Keratinocyte (primary cell): ENCODE data around the gene IRF2BP2. TPM values are rescaled to one million over a fixed set of nuclear protein-coding genes. Genes with fewer than 3 reads are reported as not detected.

Experiments used
- DNase-seq: peaks from one replicate; pipeline ENCODE4 v3.0.0-alpha.2; 2011; ENCODE audit warnings: low read depth, missing footprints, low spot score
- FAIRE-seq: peaks from 2 replicates; lab custom pipeline; 2011; peaks lifted over from hg19 to GRCh38; lab: Jason Lieb, UNC
- H2AFZ ChIP-seq: 2 replicates; pipeline ENCODE4 v1.6.0; 2012; ENCODE audit warnings: low read length, control low read depth, inconsistent platforms; ENCODE audit not compliant: control insufficient read depth
- H3K27ac ChIP-seq: 2 replicates; pipeline ENCODE4 v1.5.1; 2011; ENCODE audit warnings: low read length; ENCODE audit not compliant: control insufficient read depth, insufficient read depth
- H3K27me3 ChIP-seq: 3 replicates; pipeline ENCODE4 v1.6.0; 2011; ENCODE audit warnings: low read length; ENCODE audit not compliant: control insufficient read depth, insufficient read depth; ENCODE audit errors: extremely low read depth
- H3K36me3 ChIP-seq, 2 experiments: 2 replicates in 1 of 2; 3 replicates in 1 of 2; pipeline ENCODE4 v1.5.1; 2011; ENCODE audit warnings: low read length in 2 of 2, mild to moderate bottlenecking in 1 of 2; ENCODE audit not compliant: control insufficient read depth in 2 of 2, insufficient read depth in 2 of 2; ENCODE audit errors: extremely low read depth in 1 of 2
- H3K4me1 ChIP-seq: 3 replicates; pipeline ENCODE4 v1.5.1; 2011; ENCODE audit warnings: low read length; ENCODE audit not compliant: control insufficient read depth, insufficient read depth; ENCODE audit errors: extremely low read depth
- H3K4me2 ChIP-seq: 3 replicates; pipeline ENCODE4 v1.6.0; 2011; ENCODE audit warnings: low read depth, low read length; ENCODE audit not compliant: control insufficient read depth, insufficient read depth; ENCODE audit errors: extremely low read depth
- H3K4me3 ChIP-seq, 3 experiments: fragments of 200-600 bp in 1 of 3; sonication (generic) in 1 of 3; 2 replicates in 2 of 3; 3 replicates in 1 of 3; pipeline ENCODE4 v1.5.1; 2011 to 2016; ENCODE audit warnings: low read length in 3 of 3, mild to moderate bottlenecking in 3 of 3, control low read depth in 2 of 3, inconsistent platforms in 1 of 3, low read depth in 1 of 3, mixed read lengths in 1 of 3, mixed run types in 1 of 3, moderate library complexity in 1 of 3; ENCODE audit not compliant: control insufficient read depth in 2 of 3, insufficient read depth in 2 of 3; ENCODE audit errors: extremely low read depth in 1 of 3
- H3K79me2 ChIP-seq: 2 replicates; pipeline ENCODE4 v1.6.0; 2012; ENCODE audit warnings: low read length; ENCODE audit not compliant: control insufficient read depth, insufficient read depth
- H3K9ac ChIP-seq: 3 replicates; pipeline ENCODE4 v1.6.0; 2011; ENCODE audit warnings: low read length; ENCODE audit not compliant: control insufficient read depth, insufficient read depth; ENCODE audit errors: extremely low read depth
- H3K9me1 ChIP-seq: 3 replicates; pipeline ENCODE4 v1.6.0; 2011; ENCODE audit warnings: low read length; ENCODE audit not compliant: control insufficient read depth, insufficient read depth; ENCODE audit errors: extremely low read depth
- H3K9me3 ChIP-seq: 2 replicates; pipeline ENCODE4 v1.5.1; 2012; ENCODE audit warnings: low read depth, low read length; ENCODE audit not compliant: control insufficient read depth
- H4K20me1 ChIP-seq: 3 replicates; pipeline ENCODE4 v1.6.0; 2011; ENCODE audit warnings: low read length; ENCODE audit not compliant: control insufficient read depth, insufficient read depth; ENCODE audit errors: extremely low read depth
- CTCF ChIP-seq, 3 experiments: IDR thresholded peaks in 1 of 3; conservative IDR thresholded peaks in 1 of 3; optimal IDR thresholded peaks in 1 of 3; 2 replicates in 2 of 3; 3 replicates in 1 of 3; pipeline versions ENCODE3 to v1.5.1; 2011; ENCODE audit warnings: low read length in 3 of 3, mild to moderate bottlenecking in 3 of 3, moderate library complexity in 2 of 3, control low read depth in 1 of 3, inconsistent platforms in 1 of 3; ENCODE audit not compliant: insufficient read depth in 2 of 3; ENCODE audit errors: extremely low read depth in 1 of 3
- EZH2 ChIP-seq: IDR thresholded peaks from one replicate; pipeline ENCODE4 v1.6.1; 2012; ENCODE audit warnings: inconsistent platforms, mild to moderate bottlenecking, low read length, moderate library complexity
- dilution Hi-C: fragments of 300-500 bp; cut with MboI; formaldehyde crosslinking; loops from one replicate; pipeline ENCODE4 v1.7.0; 2020; ENCODE audit warnings: low sequenced_read_pairs; ENCODE audit not compliant: extremely low pct_ligation_motif_present
- polyA plus RNA-seq, 5 experiments: library from polyadenylated mRNA; depleted of rRNA in 3 of 5; stranded (reverse) in 3 of 5; stranded (forward) in 1 of 5; unstranded in 1 of 5; fragments of >200 nt; gene quantifications; 1 replicate in 1 of 5; 2 replicates in 3 of 5; 3 replicates in 1 of 5; pipeline versions ENCODE4 v1.2.1 to v1.2.3, GENCODE V29; 2011 to 2012; ENCODE audit warnings: missing spikeins in 2 of 5, low read depth in 1 of 5, low replicate concordance in 1 of 5

IRF2BP2 gene
- polyA plus RNA-seq, 1 donor (not counting 4 experiments of a cell fraction or from before 2014, with no cell fraction given): 29.9 TPM

GRCh38 chr1:234627009-234627950 is 17.3 kb upstream of the IRF2BP2 start:
- H2AFZ ChIP-seq: no peak overlapping the region
- no peak overlapping the region for H3K27ac ChIP-seq
- no peak overlapping the region for H3K4me2 ChIP-seq
- no peak overlapping the region for H3K4me3 ChIP-seq
- H4K20me1 ChIP-seq: no peaks in the 10 kb centered on the region
- H3K9me3 ChIP-seq: no peaks in the 10 kb centered on the region
- dilution Hi-C loops: no loop called here
- DNase-seq: no peak
- TF ChIP-seq EZH2: no peak
- TF ChIP-seq CTCF (optimal IDR thresholded peaks at IDR 0.05 in 1 of 3, IDR thresholded peaks at IDR 0.05 in 1 of 3, conservative IDR thresholded peaks at IDR 0.05 in 1 of 3; ENCODE audit: extremely low read depth in 1 of 3, insufficient read depth in 2 of 3, low read length in 3 of 3): no peak
- H3K4me1 ChIP-seq: peaks cover 23% of the 10 kb centered on the region
- H3K27me3 ChIP-seq: no peaks in the 10 kb centered on the region
- no peaks in the 10 kb centered on the region for H3K79me2 ChIP-seq
- no peaks in the 10 kb centered on the region for H3K9me1 ChIP-seq
- no peak for FAIRE-seq
- H3K9ac ChIP-seq: no peak overlapping the region
- H3K36me3 ChIP-seq: no peaks in the 10 kb centered on the region

GRCh38 chr1:234626391-234626790 is 16.4 kb upstream of the IRF2BP2 start:
- no peaks in the 10 kb centered on the region for H3K9me1 ChIP-seq
- H2AFZ ChIP-seq: no peak overlapping the region
- no peaks in the 10 kb centered on the region for H3K36me3 ChIP-seq
- dilution Hi-C loops: no loop called here
- no peak overlapping the region for H3K27ac ChIP-seq
- DNase-seq (no peak), FAIRE-seq (no peak)
- no peaks in the 10 kb centered on the region for H3K27me3 ChIP-seq
- H3K9ac ChIP-seq: no peak overlapping the region
- H4K20me1 ChIP-seq: no peaks in the 10 kb centered on the region
- H3K4me2 ChIP-seq: no peak overlapping the region
- peaks cover 15% of the 10 kb centered on the region for H3K4me1 ChIP-seq
- no peaks in the 10 kb centered on the region for H3K79me2 ChIP-seq
- H3K9me3 ChIP-seq: no peaks in the 10 kb centered on the region
- TF ChIP-seq CTCF (optimal IDR thresholded peaks at IDR 0.05 in 1 of 3, IDR thresholded peaks at IDR 0.05 in 1 of 3, conservative IDR thresholded peaks at IDR 0.05 in 1 of 3; ENCODE audit: extremely low read depth in 1 of 3, insufficient read depth in 2 of 3, low read length in 3 of 3): no peak
- no peak for TF ChIP-seq EZH2
- H3K4me3 ChIP-seq: no peak overlapping the region
